ENCODE results near the gene KCTD12.

Gene KCTD12

GRCh38 chr13:76887076-76887563, 915 bp upstream of the KCTD12 start:
- DNase-seq (ENCODE audit: low read depth in 2 of 2): no peak

- DNase-seq (ENCODE audit: low read depth in 2 of 2): no peak
Measured at GRCh38 chr13:76886005-76886291, 257 bp downstream of the KCTD12 start.

DNA sequence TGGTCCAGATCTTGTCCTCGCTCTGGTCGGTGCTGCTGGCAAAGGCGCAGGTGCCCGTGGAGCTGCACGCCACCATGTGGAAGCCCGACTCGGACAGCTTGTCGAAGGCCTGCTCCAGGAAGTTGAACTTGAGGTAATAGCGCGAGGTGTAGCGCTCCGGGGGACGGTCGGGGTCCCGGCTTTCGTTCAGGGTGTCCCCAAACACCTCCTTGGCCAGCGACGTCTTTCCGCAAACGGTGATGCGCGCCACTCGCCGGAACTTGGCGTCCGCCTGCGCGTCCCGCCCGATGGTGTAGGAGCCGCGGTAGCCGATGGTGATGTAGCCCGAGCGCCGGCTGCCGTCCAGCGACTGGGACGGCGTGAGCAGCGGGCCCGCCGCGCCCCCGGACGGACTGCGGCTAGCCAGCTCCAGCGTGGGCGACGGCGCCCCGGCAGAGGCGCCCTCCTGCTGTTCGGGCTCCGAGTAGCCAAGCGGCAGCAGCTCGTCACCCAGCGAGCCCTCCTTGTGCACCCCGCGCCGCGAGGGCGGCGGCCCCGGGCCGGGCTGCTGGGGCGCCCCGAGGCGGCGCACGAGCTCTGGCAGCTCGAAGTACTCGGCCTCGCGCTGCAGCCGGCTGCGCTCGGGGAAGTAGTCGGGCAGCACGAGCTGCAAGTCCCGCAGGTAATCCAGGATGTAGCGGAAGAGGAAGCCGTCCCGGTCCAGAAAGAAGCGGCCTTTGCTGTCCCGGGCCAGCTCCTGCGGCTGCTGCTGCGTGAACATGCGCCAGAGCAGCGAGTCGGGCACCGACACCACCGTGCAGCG, 801 bp downstream of the KCTD12 start:
- DNase-seq (ENCODE audit: low read depth in 2 of 2): peak in 1 of 2 experiments; percentile 39

GRCh38 chr13:76884907-76885202, 1.4 kb downstream of the KCTD12 start:
- no peak for DNase-seq (ENCODE audit: low read depth in 2 of 2)

- DNase-seq (ENCODE audit: low read depth in 2 of 2): no peak
Measured at GRCh38 chr13:76884186-76884906, 1.9 kb downstream of the KCTD12 start.

DNA sequence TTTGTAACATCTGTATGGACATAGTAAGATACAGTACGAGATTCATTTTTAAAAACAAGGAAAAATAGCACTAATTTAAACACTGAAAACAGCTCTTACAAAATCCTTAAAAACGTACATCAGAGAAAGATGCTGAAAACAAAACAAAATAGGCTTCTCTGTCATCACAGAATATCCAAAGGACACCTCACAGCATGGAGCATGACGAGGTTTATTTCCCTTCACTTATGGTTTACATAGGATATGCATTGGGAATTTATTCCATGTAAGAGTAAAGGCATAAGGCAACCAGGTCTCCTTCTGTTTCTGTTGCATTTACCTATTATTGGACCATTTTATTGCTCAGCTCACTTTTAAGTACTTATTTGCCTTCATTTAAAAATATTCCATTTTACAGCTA, 3.0 kb downstream of the KCTD12 start:
- DNase-seq (ENCODE audit: low read depth in 2 of 2): no peak

DNA sequence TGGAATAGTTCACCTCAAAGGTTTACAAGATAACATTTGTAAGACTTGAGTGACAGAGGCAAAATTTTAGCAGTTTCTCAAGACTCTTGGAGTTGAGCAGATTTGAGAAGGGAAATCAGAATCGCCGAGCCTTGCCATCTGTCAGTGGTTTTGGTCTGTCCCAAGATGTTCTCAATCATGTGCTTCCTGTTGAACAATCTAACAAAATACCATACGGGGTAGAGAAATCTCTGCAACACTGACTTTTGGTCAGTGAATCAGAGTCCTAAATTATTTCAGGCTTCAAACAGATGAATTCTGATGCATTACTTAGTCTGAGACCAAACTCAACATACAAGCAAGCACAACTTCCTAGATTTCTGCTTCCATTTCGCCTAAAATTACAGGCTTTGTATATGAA, 3.8 kb downstream of the KCTD12 start:
- peak; percentile 72 to 74 for DNase-seq (ENCODE audit: low read depth in 2 of 2)

DNA sequence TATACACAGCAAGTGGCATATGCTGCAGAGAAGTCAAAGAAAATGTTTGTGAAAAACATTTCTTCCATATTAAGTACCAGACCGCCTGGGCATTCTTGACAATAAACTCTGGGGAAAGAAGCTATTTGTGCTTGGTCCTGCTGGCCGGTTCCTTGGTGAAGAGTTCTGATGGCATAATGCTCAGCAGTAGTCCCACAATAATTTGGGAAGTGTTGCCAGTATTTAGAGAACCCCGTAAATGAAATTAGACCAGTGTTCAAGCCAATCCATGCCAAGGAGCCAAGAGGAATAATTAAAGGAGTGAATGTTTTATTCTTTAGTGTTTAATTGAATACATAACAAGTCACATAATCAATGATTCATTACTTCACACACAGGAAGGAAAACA, 6.3 kb downstream of the KCTD12 start:
- DNase-seq (ENCODE audit: low read depth in 2 of 2): no peak

DNA sequence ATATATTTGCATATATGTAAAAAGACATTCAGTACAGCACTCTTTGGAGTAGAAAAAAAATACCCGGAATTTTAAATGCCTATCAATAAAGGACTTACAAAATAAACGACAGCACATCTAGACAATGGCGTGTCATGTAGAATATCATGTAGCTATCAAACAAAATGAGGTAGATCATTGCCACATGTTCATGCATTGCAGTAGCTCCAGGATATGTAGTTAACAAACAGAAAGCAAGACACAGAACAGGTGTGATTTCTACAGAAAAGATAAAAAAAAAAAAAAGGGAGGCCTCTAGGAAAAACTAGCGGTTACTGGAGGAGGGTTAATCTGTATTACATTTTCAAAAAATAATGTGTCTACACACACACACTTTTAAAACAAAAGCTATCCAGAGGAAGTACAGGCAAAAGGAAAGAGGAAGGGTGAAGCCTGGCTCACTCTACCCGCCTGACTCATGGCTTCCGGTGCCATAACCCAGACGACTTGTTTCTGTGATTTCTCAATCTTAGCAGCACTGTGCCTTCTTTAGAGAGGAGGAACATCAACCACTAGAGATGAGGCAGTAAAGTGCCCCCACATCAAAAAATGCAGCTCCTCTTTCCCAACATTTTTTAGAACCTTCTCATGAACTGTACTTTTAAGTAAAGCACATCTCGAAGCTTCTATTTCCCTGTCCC, 6.9 kb downstream of the KCTD12 start:
- DNase-seq (ENCODE audit: low read depth in 2 of 2): peak; percentile 40 to 48

DNA sequence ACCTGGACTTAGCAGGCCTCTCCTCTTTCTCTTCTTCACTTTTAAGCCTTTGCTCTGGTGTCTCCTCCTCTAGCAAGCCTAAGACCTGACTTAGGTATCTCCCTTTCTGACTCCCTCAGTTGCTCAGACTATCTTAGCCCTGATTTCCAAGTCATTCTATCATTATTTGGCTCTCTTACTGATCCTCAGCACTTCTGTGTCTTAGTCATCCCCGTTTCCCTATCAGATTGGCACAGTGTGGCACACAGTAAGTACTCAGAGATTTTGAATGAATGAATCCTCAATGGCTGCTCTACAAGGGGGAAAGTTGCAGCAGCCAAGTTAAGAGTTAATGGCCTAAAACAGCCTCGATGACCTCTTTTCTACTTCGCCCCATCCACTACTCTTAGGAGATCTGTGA, 8.2 kb downstream of the KCTD12 start:
- DNase-seq (ENCODE audit: low read depth in 2 of 2): no peak

DNA sequence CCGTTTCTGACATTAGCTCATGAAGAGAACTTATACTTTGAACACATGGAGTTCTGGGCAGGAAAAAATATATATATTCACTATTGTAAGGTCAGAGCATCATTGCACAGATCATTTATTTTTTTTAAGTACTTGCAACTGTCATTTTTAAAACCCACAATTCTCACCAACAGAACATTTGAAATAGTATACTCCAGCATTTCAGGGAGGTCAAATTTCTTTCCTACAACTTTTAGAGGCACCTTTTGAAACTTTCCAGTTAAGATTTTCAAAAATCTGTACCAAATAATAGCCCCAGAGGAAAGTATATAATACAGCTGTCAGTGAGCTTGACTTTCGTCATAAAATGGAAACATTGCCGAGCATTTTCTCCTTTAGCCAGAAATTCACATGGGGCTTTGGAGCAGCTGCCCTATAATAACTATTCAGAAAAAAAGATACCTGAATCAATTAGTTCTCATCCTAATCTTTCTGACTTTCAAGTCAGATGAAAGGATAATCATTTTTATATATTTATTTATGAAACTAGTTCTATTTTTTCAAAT, 10.9 kb downstream of the KCTD12 start:
- no peak for DNase-seq (ENCODE audit: low read depth in 2 of 2)

DNA sequence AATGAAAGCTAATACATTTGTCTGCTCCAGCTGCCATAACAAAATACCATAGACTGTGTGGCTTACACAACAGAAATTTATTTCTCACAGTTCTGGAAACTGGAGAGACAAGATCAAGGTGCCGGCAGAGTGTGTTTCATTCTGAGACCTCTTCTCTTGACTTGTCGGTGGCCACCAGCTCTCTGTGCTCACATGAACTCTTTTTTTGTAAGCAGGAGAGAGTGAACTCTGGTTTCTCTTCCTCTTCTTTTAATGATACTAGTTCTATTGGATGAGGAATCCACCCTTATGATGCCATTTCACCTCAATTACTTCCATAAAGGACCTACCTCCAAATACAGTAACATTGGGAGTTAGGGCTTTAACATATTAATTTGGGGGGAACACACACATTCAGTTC, 11.7 kb downstream of the KCTD12 start:
- no peak for DNase-seq (ENCODE audit: low read depth in 2 of 2)

DNA sequence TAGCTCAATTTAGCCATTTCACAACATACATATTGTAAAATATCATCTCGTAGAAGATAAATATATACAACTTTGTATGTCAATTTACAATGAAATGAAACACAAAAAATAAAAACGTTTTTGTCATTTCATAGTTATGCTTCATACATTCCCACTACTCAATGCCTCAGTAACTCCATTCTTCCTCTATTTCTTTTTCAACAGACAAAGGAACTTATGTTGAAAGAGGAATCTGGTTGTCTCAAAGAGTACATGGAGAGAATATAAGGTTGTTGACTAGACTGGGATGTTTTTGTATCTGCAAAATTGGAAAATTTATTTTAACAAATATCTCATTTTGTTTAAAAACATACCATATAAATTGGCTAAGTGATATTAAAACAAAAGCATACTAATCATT, 12.8 kb downstream of the KCTD12 start:
- DNase-seq (ENCODE audit: low read depth in 2 of 2): no peak

DNA sequence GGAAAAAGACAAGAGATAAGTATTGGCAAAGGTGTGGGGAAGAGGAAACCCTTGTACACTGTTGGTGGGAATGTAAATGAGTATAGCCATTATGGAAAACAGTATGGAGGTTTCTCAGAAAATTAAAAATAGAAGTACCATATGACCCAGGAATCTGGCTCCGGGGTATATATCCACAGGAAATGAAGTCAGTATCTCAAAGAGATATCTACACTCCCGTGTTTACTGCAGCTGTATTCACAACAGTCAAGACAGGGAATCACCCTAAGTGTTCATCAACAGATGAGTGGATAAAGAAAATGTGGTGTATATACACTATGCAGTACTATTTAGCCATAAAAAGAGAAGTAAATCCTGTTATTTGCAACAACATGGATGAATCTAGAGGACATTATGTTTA, 13.5 kb downstream of the KCTD12 start:
- DNase-seq (ENCODE audit: low read depth in 2 of 2): no peak

DNA sequence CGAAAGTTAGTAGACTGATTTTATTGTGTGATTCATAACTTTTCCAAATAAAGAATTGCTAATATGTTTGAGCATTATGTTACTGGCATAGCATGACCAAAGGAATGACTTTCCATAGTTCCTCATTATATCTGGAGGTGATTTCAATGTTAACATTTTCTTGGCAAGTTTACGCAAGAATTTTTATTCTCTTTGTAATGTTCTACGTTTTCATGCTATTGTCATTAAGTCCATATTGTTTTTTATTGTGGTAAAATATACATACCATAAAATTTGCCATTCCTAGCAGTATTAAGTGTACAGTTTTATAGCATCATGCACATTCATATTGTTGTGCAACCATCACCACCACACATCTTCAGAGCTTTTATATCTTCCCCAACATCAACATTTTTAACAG, 14.8 kb downstream of the KCTD12 start:
- no peak for DNase-seq (ENCODE audit: low read depth in 2 of 2)

DNA sequence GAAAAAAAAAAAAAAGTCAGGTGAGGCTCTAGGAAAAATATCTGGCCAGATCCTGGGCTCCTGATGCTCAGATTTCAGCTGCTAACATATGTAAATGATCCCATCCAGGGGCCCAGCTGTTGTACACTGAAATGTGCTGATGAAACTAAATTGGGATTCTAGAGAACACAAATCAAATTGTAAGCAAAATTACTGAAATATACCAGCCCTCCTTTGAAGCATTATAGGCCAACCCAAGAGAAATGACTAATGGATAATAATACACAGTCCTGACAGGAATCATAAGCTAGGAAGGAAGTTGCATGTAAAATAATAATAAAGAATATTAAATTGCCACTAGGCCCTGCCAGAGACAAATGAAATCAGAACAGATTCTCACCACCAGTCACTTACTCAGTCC, 17.8 kb downstream of the KCTD12 start:
- no peak for DNase-seq (ENCODE audit: low read depth in 2 of 2)

DNA sequence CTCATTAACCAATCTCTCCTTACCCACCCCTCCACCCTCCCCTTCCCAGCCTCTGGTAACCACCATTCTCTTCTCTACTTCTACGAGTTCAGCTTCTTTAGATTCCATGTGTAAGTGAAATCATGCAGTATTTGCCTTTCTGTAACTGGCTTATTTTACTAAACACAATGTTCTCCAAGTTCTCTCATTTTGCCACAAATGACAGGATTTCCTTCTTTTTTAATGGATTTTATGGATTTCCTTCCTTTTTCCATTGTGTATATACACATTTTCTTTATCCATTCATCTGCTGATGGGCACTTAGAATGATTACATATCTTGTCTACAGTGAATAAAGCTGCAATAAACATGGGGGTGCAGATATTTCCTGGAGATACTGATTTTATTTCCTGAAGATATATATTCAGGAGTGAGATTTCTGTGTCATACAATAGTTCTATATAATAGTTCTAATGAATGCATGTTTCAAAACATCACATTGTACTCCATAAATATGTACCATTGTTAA, 20.2 kb downstream of the KCTD12 start:
- no peak for DNase-seq (ENCODE audit: low read depth in 2 of 2)

DNA sequence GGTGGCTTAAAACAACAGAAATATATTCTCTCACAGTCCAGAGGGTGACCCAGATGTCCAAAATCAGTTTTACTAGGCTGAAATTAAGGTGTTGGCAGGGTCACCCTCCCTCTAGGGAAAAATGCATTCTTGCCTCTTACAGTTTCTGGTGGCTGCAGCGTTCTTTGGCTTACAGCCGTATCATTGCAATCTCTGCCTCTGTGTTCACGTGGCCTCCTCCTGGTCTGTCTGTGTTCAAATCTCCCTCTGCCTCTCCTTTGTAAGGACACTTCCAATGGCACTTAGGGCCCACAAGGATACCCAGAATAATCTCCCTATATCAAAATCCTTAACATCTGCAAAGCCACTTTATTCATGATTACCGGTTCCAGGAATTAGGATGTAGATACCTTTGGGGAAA, 21.1 kb downstream of the KCTD12 start:
- DNase-seq (ENCODE audit: low read depth in 2 of 2): no peak

- DNase-seq (ENCODE audit: low read depth in 2 of 2): no peak
Measured at GRCh38 chr13:76864259-76864658, 21.9 kb downstream of the KCTD12 start.

DNA sequence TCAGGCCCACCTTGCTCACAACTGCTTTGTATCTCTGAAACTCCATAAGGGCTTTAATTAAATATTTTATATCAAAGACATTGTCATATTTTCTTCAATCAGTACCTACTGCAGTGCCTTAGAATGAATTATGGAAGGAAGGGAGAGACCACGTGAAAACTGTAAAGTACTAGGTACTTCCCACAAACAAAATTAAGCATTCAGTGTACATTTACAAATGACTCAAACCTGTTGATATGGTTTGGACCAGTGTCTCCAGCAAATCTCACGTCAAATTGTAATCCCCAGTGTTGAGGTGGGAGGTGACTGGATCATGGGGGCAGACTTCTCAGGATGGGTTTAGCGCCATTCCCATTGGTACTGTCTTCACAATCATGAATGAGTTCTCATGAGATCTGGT, 23.2 kb downstream of the KCTD12 start:
- no peak for DNase-seq (ENCODE audit: low read depth in 2 of 2)

DNA sequence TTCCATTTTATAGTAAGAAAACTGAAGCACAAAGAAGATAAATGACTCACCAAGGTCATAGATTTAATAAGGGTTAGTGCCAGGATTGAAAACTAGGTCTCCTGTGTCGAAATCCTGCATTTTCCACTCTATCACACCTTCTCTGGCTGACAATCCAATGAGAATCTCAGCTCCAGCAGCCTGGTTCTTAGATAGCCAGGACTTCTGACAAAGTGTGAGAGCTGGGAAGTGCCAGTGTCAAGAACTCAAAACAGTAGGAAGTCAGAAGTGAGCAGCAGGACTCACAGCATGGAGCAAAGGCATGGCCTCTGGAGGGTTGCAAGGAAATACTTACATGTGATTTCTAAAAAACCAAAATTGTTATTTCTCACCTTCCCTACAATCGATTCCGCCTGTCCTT, 24.3 kb downstream of the KCTD12 start:
- no peak for DNase-seq (ENCODE audit: low read depth in 2 of 2)

DNA sequence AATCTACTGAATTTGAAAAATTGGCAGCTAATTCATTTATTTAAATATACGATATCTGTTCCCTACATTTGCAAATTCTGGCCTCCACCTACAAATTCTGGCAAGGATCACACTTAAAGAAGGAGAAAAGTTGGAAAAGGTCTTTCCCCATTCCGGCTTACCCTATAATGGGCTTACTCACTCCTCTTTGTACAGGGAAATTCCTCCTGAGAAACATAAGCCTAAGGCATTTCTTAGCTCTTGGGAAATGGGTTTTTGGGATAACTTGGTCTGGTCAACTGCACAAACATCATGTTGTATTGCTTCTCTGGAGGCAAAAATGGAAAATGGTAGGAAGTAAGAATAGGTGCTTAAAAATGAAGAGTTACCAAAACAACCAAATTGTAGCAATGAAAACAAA, 25.5 kb downstream of the KCTD12 start:
- no peak for DNase-seq (ENCODE audit: low read depth in 2 of 2)

GRCh38 chr13:76854894-76855293, 31.3 kb downstream of the KCTD12 start:
- peak in 1 of 2 experiments; percentile 29 for DNase-seq (ENCODE audit: low read depth in 2 of 2)

All from fibroblast of skin of left quadriceps (primary cell).